ENCODE results near the gene CCDC192.

- TF ChIP-seq CTCF (IDR thresholded peaks at IDR 0.05) (no peak), POLR2A (IDR thresholded peaks at IDR 0.05) (no peak)
Observed at GRCh38 chr5:127916885-127917573, 213.8 kb downstream of the CCDC192 start.

Measured in transverse colon (tissue), 3 donors.